IMR-90 (cell line): Measurements from ENCODE around the gene ATG3. TPM values are rescaled to one million over a fixed set of nuclear protein-coding genes. Genes with fewer than 3 reads are reported as not detected.

Experiments used
- ATAC-seq: fragments of 200-7000 bp; cut with Tn5 transposase; 2 replicates; pipeline ENCODE4 v1.9.1; 2020; ENCODE audit warnings: low read depth, mild to moderate bottlenecking, moderate library complexity
- BruUV-seq: library from RNA; stranded (reverse); fragments of 400-500 nt; replicated peaks from 2 replicates; lab custom pipeline; 2021; lab: Mats Ljungman, UMichigan
- CTCF ChIA-PET: fragments of 300-600 bp; formaldehyde crosslinking; extraction: SDS; loops from one replicate; lab custom pipeline; 2021; ENCODE audit warnings: antibody characterized with exemption; lab: Yijun Ruan, JAX
- POLR2A ChIA-PET: fragments of 300-600 bp; sonication (Branson Sonifier 250); formaldehyde crosslinking; loops from one replicate; lab custom pipeline; 2022; ENCODE audit warnings: antibody characterized with exemption; ENCODE audit not compliant: unreplicated experiment; lab: Charles Lee
- DNase-seq: peaks from one replicate; pipeline ENCODE4 v3.0.0; 2013
- H2AFZ ChIP-seq: replicated peaks from 2 replicates; pipeline ENCODE3; 2013; ENCODE audit warnings: low read length, mild to moderate bottlenecking; ENCODE audit not compliant: poor library complexity
- H2AK5ac ChIP-seq: 2 replicates; pipeline ENCODE4 v1.6.1; 2013; ENCODE audit warnings: low read depth, low read length, inconsistent platforms
- H2AK9ac ChIP-seq: replicated peaks from 2 replicates; pipeline ENCODE3; 2013; ENCODE audit warnings: mild to moderate bottlenecking, low read depth, low read length, moderate library complexity; ENCODE audit not compliant: poor library complexity
- H2BK120ac ChIP-seq: 2 replicates; pipeline ENCODE4 v1.6.1; 2013; ENCODE audit warnings: low read depth, low read length, inconsistent platforms
- H2BK15ac ChIP-seq: 3 replicates; pipeline ENCODE4 v1.6.1; 2013; ENCODE audit warnings: low read depth, low read length, inconsistent platforms
- H2BK20ac ChIP-seq: 2 replicates; pipeline ENCODE4 v1.6.1; 2013; ENCODE audit warnings: low read depth, mild to moderate bottlenecking, inconsistent platforms, low read length, moderate library complexity
- H2BK5ac ChIP-seq: 2 replicates; pipeline ENCODE4 v1.6.1; 2013; ENCODE audit warnings: mild to moderate bottlenecking, low read depth, low read length, inconsistent platforms; ENCODE audit not compliant: poor library complexity, severe bottlenecking
- H3K14ac ChIP-seq: replicated peaks from 2 replicates; pipeline ENCODE4 v1.6.1; 2013; ENCODE audit warnings: low read depth, low read length, inconsistent platforms
- H3K18ac ChIP-seq: 2 replicates; pipeline ENCODE4 v1.6.1; 2013; ENCODE audit warnings: low read depth, low read length, control low read depth
- H3K23ac ChIP-seq: 2 replicates; pipeline ENCODE4 v1.6.1; 2013; ENCODE audit warnings: low read depth, low read length, inconsistent platforms
- H3K27ac ChIP-seq: 2 replicates; pipeline ENCODE4 v1.5.1; 2013; ENCODE audit warnings: mild to moderate bottlenecking, control low read depth, low read length; ENCODE audit not compliant: insufficient read depth
- H3K27me3 ChIP-seq: 2 replicates; pipeline ENCODE4 v1.6.1; 2013; ENCODE audit warnings: low read length; ENCODE audit not compliant: control insufficient read depth, insufficient read depth
- H3K36me3 ChIP-seq: 2 replicates; pipeline ENCODE4 v1.6.1; 2013; ENCODE audit warnings: low read length, mixed read lengths; ENCODE audit not compliant: control insufficient read depth, insufficient read depth
- H3K4ac ChIP-seq: 2 replicates; pipeline ENCODE4 v1.6.1; 2013; ENCODE audit warnings: low read depth, low read length, inconsistent platforms
- H3K4me1 ChIP-seq: 2 replicates; pipeline ENCODE4 v1.6.1; 2013; ENCODE audit warnings: low read length, mixed read lengths; ENCODE audit not compliant: control insufficient read depth, insufficient read depth
- H3K4me2 ChIP-seq: 2 replicates; pipeline ENCODE4 v1.6.1; 2013; ENCODE audit warnings: low read depth, mild to moderate bottlenecking, control low read depth, low read length, moderate library complexity
- H3K4me3 ChIP-seq: 2 replicates; pipeline ENCODE4 v1.5.1; 2013; ENCODE audit warnings: low read depth, mild to moderate bottlenecking, control low read depth, low read length, moderate library complexity; ENCODE audit not compliant: insufficient read depth
- H3K56ac ChIP-seq: 2 replicates; pipeline ENCODE4 v1.6.1; 2013; ENCODE audit warnings: low read length, inconsistent platforms; ENCODE audit not compliant: insufficient read depth; ENCODE audit errors: extremely low read depth
- H3K79me1 ChIP-seq, 2 experiments: 2 replicates each; pipeline ENCODE4 v1.6.1; 2013; ENCODE audit warnings: low read length in 2 of 2, inconsistent platforms in 1 of 2, low read depth in 1 of 2
- H3K9ac ChIP-seq: 2 replicates; pipeline ENCODE4 v1.6.1; 2013; ENCODE audit warnings: low read depth, low read length, control low read depth
- H3K9me1 ChIP-seq: 2 replicates; pipeline ENCODE4 v1.6.1; 2013; ENCODE audit warnings: low read length, inconsistent platforms; ENCODE audit not compliant: insufficient read depth
- H3K9me3 ChIP-seq: 2 replicates; pipeline ENCODE4 v1.6.1; 2013; ENCODE audit warnings: low read length; ENCODE audit not compliant: control insufficient read depth, insufficient read depth
- H4K20me1 ChIP-seq: 2 replicates; pipeline ENCODE4 v1.6.1; 2013; ENCODE audit warnings: low read length, inconsistent platforms; ENCODE audit not compliant: insufficient read depth
- H4K5ac ChIP-seq: 2 replicates; pipeline ENCODE4 v1.6.1; 2013; ENCODE audit warnings: mild to moderate bottlenecking, low read depth, low read length, control low read depth
- H4K8ac ChIP-seq, 2 experiments: 2 replicates each; pipeline ENCODE4 v1.6.1; 2013; ENCODE audit warnings: low read depth in 2 of 2, low read length in 2 of 2, control low read depth in 1 of 2, inconsistent platforms in 1 of 2
- H4K91ac ChIP-seq: 2 replicates; pipeline ENCODE4 v1.6.1; 2013; ENCODE audit warnings: low read depth, low read length, inconsistent platforms; ENCODE audit not compliant: insufficient read depth
- BHLHE40 ChIP-seq: fragments of 150-350 bp; IDR thresholded peaks from 2 replicates; pipeline ENCODE4 v1.6.1; 2016; ENCODE audit warnings: mild to moderate bottlenecking, low read depth, low read length
- MAFK ChIP-seq: IDR thresholded peaks from 2 replicates; pipeline ENCODE4 v1.6.1; 2012; ENCODE audit warnings: low read depth, low read length, improper control_type of control experiment
- WGBS, 2 experiments: methylation state at CpG; one replicate each; pipeline versions ENCODE4 v1.1.5 to v1.1.7; 2013; ENCODE audit warnings: missing lambda C conversion rate in 2 of 2; ENCODE audit not compliant: insufficient read length in 1 of 2; ENCODE audit errors: extremely low coverage in 2 of 2; 5-methylcytosine and 5-hydroxymethylcytosine counted together
- dilution Hi-C: fragments of 300-500 bp; cut with HindIII; formaldehyde crosslinking; loops from one replicate; pipeline ENCODE4 v1.14.3; 2018; ENCODE audit warnings: low sequenced_read_pairs; ENCODE audit not compliant: unreplicated experiment
- in situ Hi-C: fragments of 300-500 bp; cut with MboI; formaldehyde crosslinking; loops from 3 replicates; pipeline ENCODE4 v1.14.3; 2019; ENCODE audit warnings: low sequenced_read_pairs, inconsistent platforms, mixed read lengths
- intact Hi-C: fragments of 100-400 bp; cut with micrococcal nuclease; formaldehyde crosslinking; loops from 2 replicates; pipeline ENCODE4 v1.10.0; 2022
- polyA plus RNA-seq, 3 experiments: library from polyadenylated mRNA; depleted of rRNA; stranded (reverse); fragments of >200 nt; gene quantifications; 2 replicates each; pipeline ENCODE4 v1.2.3, GENCODE V29; 2012; ENCODE audit warnings: low replicate concordance in 1 of 3
- total RNA-seq: library from RNA; depleted of rRNA; stranded (reverse); fragments of >200 nt; gene quantifications from 2 replicates; pipeline ENCODE4 v1.2.3, GENCODE V29; 2012
- TF ChIP-seq, protein P1 (sequence below): fragments of 150-350 bp; IDR thresholded peaks from 2 replicates; pipeline ENCODE4 v1.6.1; 2016; ENCODE audit warnings: low read depth, mild to moderate bottlenecking, low read length, moderate library complexity, borderline replicate concordance

ATG3 gene
- total and polyA plus RNA-seq, 2 of the 4 experiments (the other 2 are of a cell fraction) = 30.8 to 31.7 TPM

DNA sequence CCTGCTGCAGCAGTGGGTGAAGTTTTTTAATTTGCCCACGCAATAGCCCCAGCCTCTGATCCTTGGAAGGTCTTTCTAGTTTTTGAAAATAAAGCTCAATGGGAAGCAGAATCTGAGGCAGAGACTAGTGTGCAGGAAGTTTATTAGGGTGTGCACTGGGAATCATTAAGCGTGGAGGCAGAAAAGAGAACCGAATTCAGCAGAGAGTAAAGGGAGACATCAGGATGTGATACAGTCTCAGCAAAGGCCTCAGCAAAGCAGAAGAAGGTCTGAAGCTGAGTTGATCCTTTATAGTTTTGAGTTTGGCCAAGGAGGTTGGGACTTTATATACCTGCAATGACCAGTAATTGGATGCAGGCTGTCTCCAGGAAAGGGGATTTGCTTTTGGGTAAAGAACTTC lies 57.6 kb downstream of the ATG3 start:
- Histone ChIP-seq H2AK5ac (no peak overlapping the region), H3K4ac (no peak overlapping the region), H3K27me3 (no peaks in the 10 kb centered on the region; the same call in 1 of the 2 replicates), H2AK9ac (no peak overlapping the region), H3K79me1 (no peaks in the 10 kb centered on the region), H4K5ac (no peak overlapping the region), H3K9me3 (no peaks in the 10 kb centered on the region), H2AFZ (no peak overlapping the region), H3K23ac (no peak overlapping the region), H3K4me1 (no peaks in the 10 kb centered on the region), H3K36me3 (no peaks in the 10 kb centered on the region), H3K4me3 (no peak overlapping the region), H2BK120ac (no peak overlapping the region), H2BK15ac (no peak overlapping the region), H3K56ac (no peak overlapping the region), H4K8ac (no peak overlapping the region), H3K27ac (no peak overlapping the region), H3K9ac (no peak overlapping the region), H2BK5ac (no peak overlapping the region), H4K20me1 (no peaks in the 10 kb centered on the region), H3K9me1 (no peaks in the 10 kb centered on the region), H3K18ac (no peak overlapping the region), H3K4me2 (no peak overlapping the region), H4K91ac (no peak overlapping the region), H3K14ac (no peak overlapping the region), H2BK20ac (no peak overlapping the region)
- ATAC-seq (no peak), DNase-seq (no peak)
- ChIA-PET CTCF (interaction anchor here (1.1 kb wide), 1 partner anchor 38 kb away, joined by 3 read pairs; no protein-coding TSS in a partner anchor), POLR2A (no interaction called here)
- no TSS peak for BruUV-seq
- in situ Hi-C loops = loop anchor here (25.0 kb wide), 1 partner anchor 367 kb away; the partner anchor contains the start of gene GCSAM
- intact Hi-C loops = no loop called here
- WGBS, 2 experiments = 63% methylated on average over 3 of the region's 3 CpGs; no CpG with 5 or more reads in 1 of the 2 experiments
- TF ChIP-seq BHLHE40 (no peak), MAFK (no peak)
- TF ChIP-seq, protein P1, sequence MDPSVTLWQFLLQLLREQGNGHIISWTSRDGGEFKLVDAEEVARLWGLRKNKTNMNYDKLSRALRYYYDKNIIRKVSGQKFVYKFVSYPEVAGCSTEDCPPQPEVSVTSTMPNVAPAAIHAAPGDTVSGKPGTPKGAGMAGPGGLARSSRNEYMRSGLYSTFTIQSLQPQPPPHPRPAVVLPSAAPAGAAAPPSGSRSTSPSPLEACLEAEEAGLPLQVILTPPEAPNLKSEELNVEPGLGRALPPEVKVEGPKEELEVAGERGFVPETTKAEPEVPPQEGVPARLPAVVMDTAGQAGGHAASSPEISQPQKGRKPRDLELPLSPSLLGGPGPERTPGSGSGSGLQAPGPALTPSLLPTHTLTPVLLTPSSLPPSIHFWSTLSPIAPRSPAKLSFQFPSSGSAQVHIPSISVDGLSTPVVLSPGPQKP = no peak
- dilution Hi-C loops = loop anchor here (25.0 kb wide), 1 partner anchor 192 kb away; no protein-coding TSS in a partner anchor
